PC-9 (cell line): ENCODE measurements around the gene ZBTB22. TPM values are rescaled to one million over a fixed set of nuclear protein-coding genes. Genes with fewer than 3 reads are reported as not detected.

ENCODE experiments used
- BruUV-seq: library from RNA; stranded (reverse); fragments of 400-500 nt; replicated peaks from 2 replicates; lab custom pipeline; 2021; lab: Mats Ljungman, UMichigan
- CTCF ChIA-PET: fragments of 300-600 bp; sonication (Branson Sonifier 250); formaldehyde crosslinking; loops from one replicate; lab custom pipeline; 2022; ENCODE audit warnings: antibody characterized with exemption; lab: Charles Lee
- POLR2A ChIA-PET: fragments of 300-600 bp; sonication (Branson Sonifier 250); formaldehyde crosslinking; loops from one replicate; lab custom pipeline; 2022; ENCODE audit warnings: antibody characterized with exemption; ENCODE audit not compliant: unreplicated experiment; lab: Charles Lee
- DNase-seq, 2 experiments: peaks; one replicate each; pipeline versions ENCODE4 v3.0.0 to v3.0.0-alpha.2; 2015 to 2022; ENCODE audit warnings: mixed read lengths in 1 of 2
- H2AFZ ChIP-seq: fragments of 200-600 bp; sonication (generic); 2 replicates; pipeline ENCODE4 v1.8.1; 2017; ENCODE audit warnings: antibody characterized with exemption
- H3F3A ChIP-seq: fragments of 200-600 bp; sonication (generic); 2 replicates; pipeline ENCODE4 v1.8.1; 2017; ENCODE audit warnings: antibody characterized with exemption, mild to moderate bottlenecking, low read depth; ENCODE audit not compliant: insufficient read depth
- H3K27ac ChIP-seq: fragments of 200-600 bp; sonication (generic); 2 replicates; pipeline ENCODE4 v1.6.1; 2016; ENCODE audit warnings: mixed run types
- H3K27me3 ChIP-seq: fragments of 200-600 bp; sonication (generic); 2 replicates; pipeline ENCODE4 v1.6.1; 2016; ENCODE audit warnings: low read depth, mixed run types; ENCODE audit not compliant: insufficient read depth
- H3K36me3 ChIP-seq: fragments of 200-600 bp; sonication (generic); 2 replicates; pipeline ENCODE4 v1.6.1; 2016; ENCODE audit warnings: low read depth, mixed run types
- H3K4me1 ChIP-seq: fragments of 200-600 bp; sonication (generic); replicated peaks from 2 replicates; pipeline ENCODE4 v1.6.1; 2016; ENCODE audit warnings: mixed run types; ENCODE audit not compliant: insufficient read depth
- H3K4me2 ChIP-seq: fragments of 200-600 bp; sonication (generic); 2 replicates; pipeline ENCODE4 v1.6.1; 2017; ENCODE audit warnings: mixed run types
- H3K4me3 ChIP-seq: fragments of 200-600 bp; sonication (generic); 2 replicates; pipeline ENCODE4 v1.6.1; 2016; ENCODE audit warnings: mixed run types
- H3K79me2 ChIP-seq: fragments of 200-600 bp; sonication (generic); 2 replicates; pipeline ENCODE4 v1.6.1; 2017; ENCODE audit warnings: low read depth, mixed run types
- H3K9me2 ChIP-seq: fragments of 200-600 bp; sonication (generic); 2 replicates; pipeline ENCODE4 v1.8.1; 2017; ENCODE audit warnings: mild to moderate bottlenecking; ENCODE audit not compliant: insufficient read depth
- H3K9me3 ChIP-seq: fragments of 200-600 bp; sonication (generic); 2 replicates; pipeline ENCODE4 v1.8.1; 2016; ENCODE audit warnings: low read depth; ENCODE audit not compliant: insufficient read depth
- H4K20me1 ChIP-seq: fragments of 200-600 bp; sonication (generic); 2 replicates; pipeline ENCODE4 v1.8.1; 2017; ENCODE audit not compliant: insufficient read depth
- CTCF ChIP-seq: fragments of 200-600 bp; sonication (generic); conservative IDR thresholded peaks from 2 replicates; pipeline ENCODE4 v1.6.1; 2017; ENCODE audit warnings: mixed run types, antibody characterized with exemption, mild to moderate bottlenecking, moderate library complexity
- EZH2 ChIP-seq: fragments of 200-600 bp; sonication (generic); IDR thresholded peaks from 2 replicates; pipeline ENCODE4 v1.8.0; 2017; ENCODE audit warnings: antibody characterized with exemption, low read depth
- intact Hi-C: fragments of 100-400 bp; cut with micrococcal nuclease; formaldehyde crosslinking; loops from one replicate; pipeline ENCODE4 v1.10.0; 2022; ENCODE audit not compliant: unreplicated experiment
- microRNA-seq: library from miRNA; unstranded; fragments of <30 nt; microRNA quantifications from one replicate; pipeline ENCODE4 v1.2.0, GENCODE V29; 2021; ENCODE audit warnings: borderline number of aligned reads, borderline replicate concordance
- total RNA-seq: library from RNA; stranded (reverse); gene quantifications from 2 replicates; pipeline ENCODE4 v1.2.3, GENCODE V29; 2021

Gene ZBTB22
- total RNA-seq, 1 experiment from 2014 or later = 20.8 TPM

GRCh38 chr6:33271117-33271467 is 46.5 kb downstream of the ZBTB22 start:
- CTCF ChIA-PET = interaction anchor here (0.6 kb wide), 1 partner anchor 989 kb away, joined by 3 read pairs; no protein-coding TSS in a partner anchor
- DNase-seq = no peak
- peaks cover 56% of the 10 kb centered on the region for H3K79me2 ChIP-seq

More at GRCh38 chr6:33271117-33271467, 46.5 kb downstream of the ZBTB22 start:
- H3K27ac ChIP-seq = peak overlapping the region; percentile 79
- peaks cover 32% of the 10 kb centered on the region for H4K20me1 ChIP-seq
- H3K9me3 ChIP-seq = no peaks in the 10 kb centered on the region
- H3K36me3 ChIP-seq = peaks cover 38% of the 10 kb centered on the region
- H3F3A ChIP-seq = peaks cover 41% of the 10 kb centered on the region
- no peaks in the 10 kb centered on the region for H3K27me3 ChIP-seq
- TSS peak; percentile 60 for BruUV-seq
- POLR2A ChIA-PET = interaction anchor here (0.7 to 0.9 kb wide), 2 partner anchors 11 to 46 kb away, joined by 3 to 7 read pairs; partner anchors contain the start of gene ZBTB22
- TF ChIP-seq EZH2 = no peak
- no peak for TF ChIP-seq CTCF
- peak overlapping the region; percentile 94 for H2AFZ ChIP-seq
- H3K4me2 ChIP-seq = peak overlapping the region; percentile 83
- intact Hi-C loops = loop anchor here (10.0 kb wide), 1 partner anchor 66 kb away; the partner anchor contains the start of genes HSD17B8, RING1, RXRB and SLC39A7
- peak overlapping the region; percentile 70 for H3K4me3 ChIP-seq
- no peaks in the 10 kb centered on the region for H3K9me2 ChIP-seq
- H3K4me1 ChIP-seq = peaks cover 34% of the 10 kb centered on the region

Small RNA genes lying within 50 kb of the gene (microRNA-seq; reads per million reads assigned to microRNA genes)
- gene MIR6834 (not detected), gene MIR6873 (not detected)

Other genes starting within 250 kb of the ZBTB22 start
- not detected in 2 replicates for gene HLA-DPA1, start 244.1 kb downstream of the ZBTB22 start, total RNA-seq
- gene HLA-DPB1, start 241.8 kb downstream of the ZBTB22 start, total RNA-seq = not detected in 2 replicates
- gene COL11A2, start 125.3 kb downstream of the ZBTB22 start, total RNA-seq = 2.2 and 3.4 TPM in 2 replicates
- 49.8 and 51.5 TPM in 2 replicates for gene RXRB, start 117.1 kb downstream of the ZBTB22 start, total RNA-seq
- gene SLC39A7, start 116.9 kb downstream of the ZBTB22 start, total RNA-seq = 96.4 and 110 TPM in 2 replicates
- 16.4 and 25.4 TPM in 2 replicates for gene HSD17B8, start 113.1 kb downstream of the ZBTB22 start, total RNA-seq
- gene RING1, start 109.2 kb downstream of the ZBTB22 start, total RNA-seq = 18.9 and 19.2 TPM in 2 replicates
- 46.2 and 48.3 TPM in 2 replicates for gene VPS52, start 45.9 kb downstream of the ZBTB22 start, total RNA-seq
- 2,057 and 2,442 TPM in 2 replicates for gene RPS18, start 45.7 kb downstream of the ZBTB22 start, total RNA-seq
- 10.3 and 12.8 TPM in 2 replicates for gene B3GALT4, start 40.6 kb downstream of the ZBTB22 start, total RNA-seq
- 52.4 and 59.6 TPM in 2 replicates for gene WDR46, start 28.5 kb downstream of the ZBTB22 start, total RNA-seq
- gene PFDN6, start 28.1 kb downstream of the ZBTB22 start, total RNA-seq = 51.5 and 57.2 TPM in 2 replicates
- 99.3 and 102 TPM in 2 replicates for gene RGL2, start 18.8 kb downstream of the ZBTB22 start, total RNA-seq
- 156 and 194 TPM in 2 replicates for gene TAPBP, start 3.7 kb downstream of the ZBTB22 start, total RNA-seq
- 60.1 and 61.6 TPM in 2 replicates for gene DAXX, start 5.2 kb upstream of the ZBTB22 start, total RNA-seq
- gene KIFC1, start 74.1 kb upstream of the ZBTB22 start, total RNA-seq = 82.9 and 91.4 TPM in 2 replicates
- gene PHF1, start 93.3 kb upstream of the ZBTB22 start, total RNA-seq = 47.6 and 52.0 TPM in 2 replicates
- gene CUTA, start 100.4 kb upstream of the ZBTB22 start, total RNA-seq = 213 and 220 TPM in 2 replicates
- 13.6 and 17.7 TPM in 2 replicates for gene SYNGAP1, start 102.3 kb upstream of the ZBTB22 start, total RNA-seq
- gene ZBTB9, start 136.8 kb upstream of the ZBTB22 start, total RNA-seq = 7.9 and 8.4 TPM in 2 replicates